Esophagus squamous epithelium (tissue), 5 donors: Measurements from ENCODE around the gene UBXN7. TPM values are rescaled to one million over a fixed set of nuclear protein-coding genes. Genes with fewer than 3 reads are reported as not detected.

Source experiments
- DNase-seq: peaks from one replicate; lab custom pipeline; 2025; lab: John Stamatoyannopoulos, UW
- H3K27ac ChIP-seq, 4 donors: fragments of 200-600 bp; sonication (generic); one replicate each; pipeline ENCODE4 v1.5.1; 2016 to 2019; ENCODE audit warnings: mild to moderate bottlenecking in 1 of 4
- H3K27me3 ChIP-seq, 4 donors: fragments of 200-600 bp; sonication (generic); 1 replicate in 3 of 4; 2 replicates in 1 of 4; pipeline versions ENCODE4 v1.5.1 to v1.6.0; 2017 to 2021; ENCODE audit warnings: antibody characterized with exemption in 1 of 4
- H3K36me3 ChIP-seq, 3 donors: fragments of 200-600 bp; sonication (generic); one replicate each; pipeline ENCODE4 v1.5.1; 2016 to 2019
- H3K4me1 ChIP-seq, 3 donors: fragments of 200-600 bp; sonication (generic); one replicate each; pipeline ENCODE4 v1.5.1; 2017 to 2019
- H3K4me3 ChIP-seq, 4 donors: fragments of 200-600 bp; sonication (generic); 1 replicate in 3 of 4; 2 replicates in 1 of 4; pipeline ENCODE4 v1.5.1; 2016 to 2019; ENCODE audit warnings: mild to moderate bottlenecking in 2 of 4, moderate library complexity in 1 of 4
- H3K9me3 ChIP-seq, 3 donors: fragments of 200-600 bp; sonication (generic); one replicate each; pipeline ENCODE4 v1.5.1; 2016 to 2019
- POLR2A ChIP-seq, 4 donors: fragments of 450-650 bp; IDR thresholded peaks; one replicate each; pipeline ENCODE4 v1.6.1; 2017; ENCODE audit warnings: antibody characterized with exemption in 4 of 4, mild to moderate bottlenecking in 4 of 4, moderate library complexity in 3 of 4
- WGBS, 2 donors: methylation state at CpG; one replicate each; pipeline ENCODE4 v1.1.5; 2018; 5-methylcytosine and 5-hydroxymethylcytosine counted together
- intact Hi-C: fragments of 100-400 bp; cut with DNase I; formaldehyde crosslinking; loops from one replicate; pipeline ENCODE4 v1.15.0; 2022
- total RNA-seq, 4 donors: library from RNA; depleted of rRNA; stranded (reverse); fragments of >200 nt; gene quantifications; one replicate each; pipeline ENCODE4 v1.1.0, GENCODE V29; 2016
- TF ChIP-seq, protein P1 (sequence below), 6 experiments: fragments of 450-650 bp in 4 of 6; fragments of 200-600 bp in 2 of 6; sonication (generic) in 2 of 6; IDR thresholded peaks; one replicate each; pipeline ENCODE4 v1.5.1; 2016 to 2019; ENCODE audit warnings: antibody characterized with exemption in 6 of 6, mild to moderate bottlenecking in 4 of 6, moderate library complexity in 4 of 6
- donor health status: DM: yes; HTN: yes; CAD: no.

UBXN7 gene
- total RNA-seq, 4 donors from 2014 or later, result 10.7 to 18.7 (median 14.1) TPM

DNA sequence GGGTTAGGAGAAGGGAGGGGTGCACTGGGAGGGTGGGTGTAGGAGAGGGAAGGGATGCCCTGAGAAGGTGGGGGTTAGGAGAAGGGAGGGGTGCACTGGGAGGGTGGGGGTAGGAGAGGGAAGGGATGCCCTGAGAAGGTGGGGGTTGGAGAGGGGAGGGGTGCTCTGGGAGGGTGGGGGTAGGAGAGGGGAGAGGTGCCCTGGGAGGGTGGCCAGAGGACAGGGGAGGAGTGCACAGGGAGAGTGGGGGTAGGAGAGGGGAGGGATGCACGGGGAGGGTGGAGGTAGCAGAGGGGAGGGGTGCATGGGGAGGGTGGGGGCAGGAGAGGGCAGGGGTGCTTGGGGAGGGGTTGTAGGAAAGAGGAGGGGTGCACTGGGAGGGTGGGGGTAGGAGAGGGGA, 97.2 kb downstream of the UBXN7 start:
- no CpG with 5 or more reads among the region's 1 CpG for whole genome bisulfite sequencing, 2 donors
- intact Hi-C loops, result no loop called here
- H3K27me3 ChIP-seq, result peaks cover 0 to 39% (median 0%) of the 10 kb centered on the region in 4 donors
- no peak overlapping the region for H3K4me3 ChIP-seq
- H3K27ac ChIP-seq, result no peak overlapping the region
- H3K4me1 ChIP-seq, result peaks cover 0 to 41% (median 0%) of the 10 kb centered on the region in 3 donors
- TF ChIP-seq, protein P1, sequence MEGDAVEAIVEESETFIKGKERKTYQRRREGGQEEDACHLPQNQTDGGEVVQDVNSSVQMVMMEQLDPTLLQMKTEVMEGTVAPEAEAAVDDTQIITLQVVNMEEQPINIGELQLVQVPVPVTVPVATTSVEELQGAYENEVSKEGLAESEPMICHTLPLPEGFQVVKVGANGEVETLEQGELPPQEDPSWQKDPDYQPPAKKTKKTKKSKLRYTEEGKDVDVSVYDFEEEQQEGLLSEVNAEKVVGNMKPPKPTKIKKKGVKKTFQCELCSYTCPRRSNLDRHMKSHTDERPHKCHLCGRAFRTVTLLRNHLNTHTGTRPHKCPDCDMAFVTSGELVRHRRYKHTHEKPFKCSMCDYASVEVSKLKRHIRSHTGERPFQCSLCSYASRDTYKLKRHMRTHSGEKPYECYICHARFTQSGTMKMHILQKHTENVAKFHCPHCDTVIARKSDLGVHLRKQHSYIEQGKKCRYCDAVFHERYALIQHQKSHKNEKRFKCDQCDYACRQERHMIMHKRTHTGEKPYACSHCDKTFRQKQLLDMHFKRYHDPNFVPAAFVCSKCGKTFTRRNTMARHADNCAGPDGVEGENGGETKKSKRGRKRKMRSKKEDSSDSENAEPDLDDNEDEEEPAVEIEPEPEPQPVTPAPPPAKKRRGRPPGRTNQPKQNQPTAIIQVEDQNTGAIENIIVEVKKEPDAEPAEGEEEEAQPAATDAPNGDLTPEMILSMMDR (IDR thresholded peaks at IDR 0.05), result no peak
- no peak for TF ChIP-seq POLR2A (IDR thresholded peaks at IDR 0.05)
- DNase-seq, result no peak
- H3K9me3 ChIP-seq, result no peaks in the 10 kb centered on the region
- H3K36me3 ChIP-seq, result no peaks in the 10 kb centered on the region

DNA sequence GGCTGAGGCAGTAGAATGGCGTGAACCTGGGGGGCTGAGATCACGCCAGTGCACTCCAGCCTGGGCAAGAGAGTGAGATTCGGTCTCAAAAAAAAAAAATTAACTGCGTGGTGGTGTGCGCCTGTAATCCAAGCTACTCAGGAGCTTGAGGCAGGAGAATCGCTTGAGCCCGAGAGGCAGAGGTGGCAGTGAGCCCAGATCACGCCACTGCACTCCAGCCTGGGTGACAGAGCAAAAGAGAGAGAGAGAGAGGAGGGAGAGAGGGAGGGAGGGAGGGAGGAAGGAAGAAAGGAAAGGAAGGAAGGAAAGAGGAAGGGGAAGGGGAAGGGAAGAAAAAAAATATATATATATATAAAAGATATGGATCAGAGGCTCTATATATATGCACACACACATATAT, 100.1 kb downstream of the UBXN7 start:
- TF ChIP-seq POLR2A (IDR thresholded peaks at IDR 0.05), result no peak
- TF ChIP-seq, protein P1 (IDR thresholded peaks at IDR 0.05), result no peak
- 69% methylated on average over 7 to 8 of the region's 8 CpGs for WGBS, 2 donors
- intact Hi-C loops, result no loop called here

DNA sequence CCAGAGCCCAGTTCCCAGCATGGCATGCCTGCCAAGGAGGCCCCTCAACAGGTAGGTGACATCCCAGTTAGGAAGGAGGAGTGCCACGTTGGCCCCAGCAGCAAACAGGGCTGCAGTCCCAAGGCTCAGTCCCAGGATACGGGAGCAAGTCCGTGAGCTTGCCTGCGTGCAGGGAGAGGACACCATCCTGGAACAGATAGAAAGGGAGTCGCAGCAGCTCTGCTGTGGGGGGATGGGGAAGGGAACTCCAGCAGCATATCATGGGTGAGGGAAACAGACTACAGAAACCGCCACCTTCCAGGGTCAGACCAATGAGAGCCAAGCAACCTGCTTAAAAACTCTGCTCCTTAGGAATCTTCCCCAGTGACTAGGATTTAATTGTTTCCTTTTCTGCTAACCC, 104.8 kb downstream of the UBXN7 start:
- Histone ChIP-seq H3K36me3 (no peaks in the 10 kb centered on the region), H3K4me1 (no peaks in the 10 kb centered on the region), H3K27me3 (peaks cover 0 to 21% (median 0%) of the 10 kb centered on the region in 4 donors), H3K9me3 (no peaks in the 10 kb centered on the region), H3K27ac (no peak overlapping the region), H3K4me3 (no peak overlapping the region)
- intact Hi-C loops, result no loop called here
- 29% methylated on average over 2 to 6 of the region's 6 CpGs for WGBS, 2 donors
- DNase-seq, result no peak
- TF ChIP-seq, protein P1 (IDR thresholded peaks at IDR 0.05), result no peak
- no peak for TF ChIP-seq POLR2A (IDR thresholded peaks at IDR 0.05)

More for the DNA sequence above, 100.1 kb downstream of the UBXN7 start:
- no peak for DNase-seq
- Histone ChIP-seq H3K27ac (no peak overlapping the region), H3K4me1 (peaks cover 0 to 19% (median 0%) of the 10 kb centered on the region in 3 donors), H3K9me3 (no peaks in the 10 kb centered on the region), H3K27me3 (peaks cover 0 to 32% (median 0%) of the 10 kb centered on the region in 4 donors), H3K36me3 (no peaks in the 10 kb centered on the region), H3K4me3 (no peak overlapping the region)

DNA sequence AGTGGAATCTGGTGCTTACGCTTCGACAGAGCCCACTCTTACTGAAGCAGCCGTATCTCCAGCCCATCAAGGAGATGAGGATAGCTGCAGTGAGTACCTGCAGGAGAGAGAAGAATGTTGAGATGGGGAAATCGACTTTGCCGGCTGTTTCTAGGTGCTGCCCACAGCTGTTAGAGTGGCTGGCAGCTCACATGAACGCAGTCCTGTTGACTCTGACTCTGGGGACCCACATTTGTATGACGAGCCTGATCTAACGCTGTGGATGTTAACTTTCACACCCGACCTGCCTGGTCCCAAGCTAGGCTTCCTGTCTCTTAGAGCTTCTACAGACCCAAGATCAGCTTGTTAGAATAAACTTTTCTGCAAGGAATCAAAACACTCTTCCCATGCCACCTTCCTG, 105.3 kb downstream of the UBXN7 start:
- TF ChIP-seq, protein P1 (IDR thresholded peaks at IDR 0.05), result no peak
- no peak for TF ChIP-seq POLR2A (IDR thresholded peaks at IDR 0.05)
- no peak for DNase-seq
- intact Hi-C loops, result no loop called here
- H3K27ac ChIP-seq, result no peak overlapping the region
- H3K4me1 ChIP-seq, result no peaks in the 10 kb centered on the region
- 68 to 70% methylated on average over 9 of the region's 9 CpGs for WGBS, 2 donors
- H3K4me3 ChIP-seq, result no peak overlapping the region
- H3K9me3 ChIP-seq, result no peaks in the 10 kb centered on the region
- H3K27me3 ChIP-seq, result peaks cover 0 to 18% (median 0%) of the 10 kb centered on the region in 4 donors
- H3K36me3 ChIP-seq, result no peaks in the 10 kb centered on the region

DNA sequence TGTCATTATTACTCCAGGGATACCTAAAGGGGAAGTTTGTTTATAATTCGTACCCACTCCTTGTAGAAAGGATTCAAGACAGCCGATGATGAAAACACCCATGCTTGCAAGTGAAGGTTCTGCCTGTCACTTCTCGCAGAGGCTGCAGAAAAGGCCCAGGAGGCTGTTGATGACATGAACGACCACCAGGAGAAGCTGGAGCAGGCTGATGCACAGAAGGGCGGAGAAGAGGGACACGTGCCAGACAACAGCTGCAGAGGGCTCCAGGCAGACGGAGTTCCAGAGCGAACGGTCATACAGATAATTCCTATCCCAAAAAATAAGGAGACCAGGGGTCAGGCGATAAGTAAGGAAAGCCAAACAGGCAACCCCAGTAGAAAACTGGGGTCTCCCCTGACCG, 108.5 kb downstream of the UBXN7 start:
- no peak for TF ChIP-seq POLR2A (IDR thresholded peaks at IDR 0.05)
- H3K9me3 ChIP-seq, result no peaks in the 10 kb centered on the region
- intact Hi-C loops, result no loop called here
- H3K36me3 ChIP-seq, result no peaks in the 10 kb centered on the region
- 61 to 75% methylated on average over 11 of the region's 11 CpGs for WGBS, 2 donors
- DNase-seq, result no peak
- H3K4me1 ChIP-seq, result peaks cover 4 to 20% (median 6%) of the 10 kb centered on the region in 3 donors
- peaks cover 0 to 6% (median 0%) of the 10 kb centered on the region in 4 donors for H3K27me3 ChIP-seq
- H3K27ac ChIP-seq, result no peak overlapping the region
- H3K4me3 ChIP-seq, result no peak overlapping the region

DNA sequence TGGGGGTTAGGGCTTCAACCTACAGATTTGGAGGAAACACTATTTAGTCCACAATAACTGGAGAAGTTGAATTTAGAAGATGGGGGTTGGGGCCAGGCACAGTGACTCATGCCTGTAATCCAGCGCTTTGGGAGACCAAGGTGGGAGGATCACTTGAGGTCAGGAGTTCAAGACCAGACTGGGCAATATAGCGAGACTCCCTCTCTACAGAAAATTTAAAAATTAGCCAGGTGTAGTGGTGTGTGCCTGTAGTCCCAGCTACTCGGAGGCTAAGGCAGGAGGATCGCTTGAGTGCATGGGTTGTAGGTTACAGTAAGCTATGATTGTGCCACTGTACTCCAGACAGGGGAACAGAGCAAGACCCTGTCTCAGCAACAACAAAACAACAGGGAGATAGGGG, 109.2 kb downstream of the UBXN7 start:
- TF ChIP-seq POLR2A (IDR thresholded peaks at IDR 0.05), result no peak
- TF ChIP-seq, protein P1 (IDR thresholded peaks at IDR 0.05), result no peak
- H3K9me3 ChIP-seq, result no peaks in the 10 kb centered on the region
- no peaks in the 10 kb centered on the region for H3K36me3 ChIP-seq
- peaks cover 4 to 25% (median 6%) of the 10 kb centered on the region in 3 donors for H3K4me1 ChIP-seq
- no peak for DNase-seq
- WGBS, 2 donors, result 90 to 91% methylated on average over 4 of the region's 4 CpGs
- intact Hi-C loops, result no loop called here
- no peak overlapping the region for H3K27ac ChIP-seq
- no peak overlapping the region for H3K4me3 ChIP-seq
- peaks cover 0 to 6% (median 0%) of the 10 kb centered on the region in 4 donors for H3K27me3 ChIP-seq
